Activated naive CD4-positive, alpha-beta T cell treated with anti-CD3 and anti-CD28 coated beads, Interleukin-2, amount 50 U/mL, for 24 hours (primary cell): ENCODE results near the gene SPOCK1.
"Not testable (repeated sequence)": the region's sequence is repeated elsewhere in the genome, so short reads cannot be mapped to it uniquely, and the experiment has no call there.

Experiments used
- H3K27ac Mint-ChIP-seq: one replicate; pipeline ENCODE4 v1.8.0; 2021; ENCODE audit warnings: mild to moderate bottlenecking, mixed read lengths
- H3K27me3 Mint-ChIP-seq: one replicate; pipeline ENCODE4 v1.8.0; 2021; ENCODE audit warnings: mixed read lengths
- H3K36me3 Mint-ChIP-seq: one replicate; pipeline ENCODE4 v1.8.0; 2021; ENCODE audit warnings: mixed read lengths
- H3K4me1 Mint-ChIP-seq: one replicate; pipeline ENCODE4 v1.8.0; 2021; ENCODE audit warnings: mixed read lengths
- H3K4me3 Mint-ChIP-seq: one replicate; pipeline ENCODE4 v1.8.0; 2021; ENCODE audit warnings: mild to moderate bottlenecking, mixed read lengths
- H3K9me3 Mint-ChIP-seq: one replicate; pipeline ENCODE4 v1.8.0; 2021; ENCODE audit warnings: mixed read lengths

SPOCK1 gene

DNA sequence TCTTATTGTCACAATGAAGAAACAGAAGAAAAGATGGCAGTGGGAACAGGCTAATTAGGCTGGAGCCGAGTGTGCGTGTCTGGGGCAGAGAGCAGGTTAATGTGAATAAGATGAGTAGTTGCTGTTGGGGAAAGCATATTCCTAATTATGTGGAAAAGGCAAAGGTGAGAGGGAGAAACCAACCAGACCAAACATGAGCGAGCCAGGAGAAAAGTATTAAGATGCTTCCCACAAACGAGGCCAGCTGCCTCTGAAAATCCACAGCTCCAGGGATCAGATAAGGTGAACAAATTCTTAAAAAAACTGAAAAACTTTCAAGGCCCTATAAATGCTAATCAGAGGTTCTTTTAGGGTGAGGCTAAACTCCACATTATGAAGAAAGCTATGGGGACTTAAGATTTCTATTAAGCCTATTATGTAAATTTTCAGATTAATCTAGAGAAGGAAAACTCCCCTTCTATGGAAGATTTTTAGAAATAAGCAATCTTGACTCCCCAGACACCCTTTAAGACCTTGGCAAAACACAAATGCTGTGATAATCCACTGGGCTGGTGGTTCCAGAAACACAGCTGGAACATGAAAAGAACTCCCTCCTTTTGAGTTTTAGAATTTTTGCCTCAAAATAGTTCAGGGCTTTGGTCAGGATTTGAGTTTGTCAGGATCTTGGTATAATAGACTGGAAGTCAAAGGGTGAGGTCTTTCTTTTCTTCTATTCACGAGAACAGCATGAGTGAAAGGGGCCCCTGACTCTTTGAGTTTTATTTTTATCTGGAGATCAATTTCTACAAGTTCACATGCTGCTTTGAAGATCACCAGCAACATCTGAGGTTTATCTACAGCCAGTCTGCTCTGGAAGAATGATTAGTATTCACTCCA lies 238.1 kb downstream of the SPOCK1 start:
- no peaks in the 10 kb centered on the region for H3K36me3 Mint-ChIP-seq
- no peak overlapping the region for H3K27ac Mint-ChIP-seq
- peaks cover 7% of the 10 kb centered on the region for H3K27me3 Mint-ChIP-seq
- H3K4me3 Mint-ChIP-seq: no peak overlapping the region
- no peaks in the 10 kb centered on the region for H3K4me1 Mint-ChIP-seq
- no peaks in the 10 kb centered on the region for H3K9me3 Mint-ChIP-seq

DNA sequence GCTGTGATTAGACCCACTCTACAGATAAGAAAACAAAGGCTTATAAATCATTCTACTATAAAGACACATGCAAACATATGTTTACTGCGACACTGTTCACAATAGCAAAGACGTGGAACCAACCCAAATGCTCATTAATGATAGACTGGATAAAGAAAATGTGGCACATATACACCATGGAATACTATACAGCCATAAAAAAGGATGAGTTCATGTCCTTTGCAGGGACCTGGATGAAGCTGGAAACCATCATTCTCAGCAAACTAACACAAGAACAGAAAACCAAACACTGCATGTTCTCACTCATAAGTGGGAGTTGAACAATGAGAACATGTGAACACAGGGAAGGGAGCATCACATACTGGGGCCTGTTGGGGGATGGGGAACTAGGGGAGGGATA lies 240.0 kb downstream of the SPOCK1 start:
- not testable (repeated sequence) for H3K27ac Mint-ChIP-seq, H3K36me3 Mint-ChIP-seq

DNA sequence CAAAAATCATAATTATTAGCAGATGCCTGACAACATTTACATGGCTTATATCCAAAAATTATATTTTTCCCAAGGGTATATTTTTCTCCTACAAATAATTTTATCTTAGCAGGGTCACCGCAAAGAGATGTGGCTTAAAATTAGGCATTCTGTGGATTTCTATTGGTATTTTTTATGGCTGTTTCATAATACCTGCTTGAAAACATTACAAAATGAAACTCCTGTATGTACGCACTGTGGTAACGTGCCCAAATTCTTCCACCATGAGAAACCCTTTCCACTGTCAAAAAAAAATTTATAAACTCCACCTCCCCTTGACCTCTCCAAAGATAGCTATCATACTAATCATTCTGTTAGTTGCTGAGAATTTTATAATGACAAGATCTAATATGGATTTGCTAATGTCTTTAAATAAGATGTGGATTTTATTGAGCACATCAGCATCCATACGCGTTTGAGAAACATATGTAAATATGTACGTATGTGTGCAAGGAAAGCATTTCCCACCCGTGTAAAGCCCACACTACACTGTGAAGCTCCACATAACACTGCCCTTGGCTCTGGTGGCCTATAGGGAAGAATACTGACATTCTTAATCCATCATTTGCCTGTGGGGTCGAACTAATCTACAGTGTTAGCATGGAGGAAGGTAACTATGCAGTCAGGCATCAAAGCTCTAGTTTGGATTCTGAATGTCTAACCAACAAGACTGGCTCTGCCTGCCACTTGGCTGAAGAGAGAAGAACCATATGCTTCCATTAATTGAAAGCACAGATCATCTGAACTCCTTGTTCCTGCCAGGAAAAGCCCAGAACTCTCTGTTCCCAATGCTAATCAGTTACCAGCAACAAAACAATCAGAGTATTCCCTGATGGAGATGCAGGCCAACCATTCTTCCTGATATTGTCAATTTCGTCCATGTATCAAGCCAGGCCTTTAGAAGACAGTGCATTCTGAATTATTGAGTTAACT lies 244.7 kb downstream of the SPOCK1 start:
- no peaks in the 10 kb centered on the region for H3K36me3 Mint-ChIP-seq
- H3K9me3 Mint-ChIP-seq: no peaks in the 10 kb centered on the region
- H3K4me3 Mint-ChIP-seq: no peak overlapping the region
- no peaks in the 10 kb centered on the region for H3K4me1 Mint-ChIP-seq
- peaks cover 10% of the 10 kb centered on the region for H3K27me3 Mint-ChIP-seq
- no peak overlapping the region for H3K27ac Mint-ChIP-seq

More for the DNA sequence above, 240.0 kb downstream of the SPOCK1 start:
- not testable (repeated sequence) for H3K9me3 Mint-ChIP-seq, H3K4me1 Mint-ChIP-seq, H3K27me3 Mint-ChIP-seq, H3K4me3 Mint-ChIP-seq

GRCh38 chr5:137252512-137252911 lies 246.6 kb downstream of the SPOCK1 start:
- Mint-ChIP-seq H3K27ac (no peak overlapping the region), H3K36me3 (no peaks in the 10 kb centered on the region), H3K9me3 (no peaks in the 10 kb centered on the region), H3K4me3 (no peak overlapping the region), H3K4me1 (no peaks in the 10 kb centered on the region), H3K27me3 (peaks cover 4% of the 10 kb centered on the region)

DNA sequence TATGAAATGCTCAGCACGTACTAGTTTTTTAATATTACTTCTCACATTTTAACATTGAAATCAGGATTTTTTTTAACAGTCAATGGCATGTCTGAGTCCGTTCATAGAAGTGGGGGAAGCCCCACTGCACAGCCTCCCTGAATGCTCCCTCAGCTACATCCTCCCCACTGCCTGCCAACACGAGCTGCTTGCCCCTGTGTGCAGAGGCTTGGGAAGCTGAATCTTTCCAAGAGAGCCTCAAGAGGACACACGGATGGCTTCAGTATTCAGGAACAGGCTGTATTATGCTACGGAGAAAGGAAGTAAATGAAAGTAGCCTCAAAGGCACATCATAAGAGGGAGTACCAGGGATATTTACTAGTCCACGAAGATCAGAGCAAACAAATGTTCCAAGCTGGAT lies 248.7 kb downstream of the SPOCK1 start:
- Mint-ChIP-seq H3K4me1 (no peaks in the 10 kb centered on the region), H3K27ac (no peak overlapping the region), H3K4me3 (no peak overlapping the region), H3K9me3 (no peaks in the 10 kb centered on the region), H3K27me3 (peaks cover 3% of the 10 kb centered on the region), H3K36me3 (no peaks in the 10 kb centered on the region)

DNA sequence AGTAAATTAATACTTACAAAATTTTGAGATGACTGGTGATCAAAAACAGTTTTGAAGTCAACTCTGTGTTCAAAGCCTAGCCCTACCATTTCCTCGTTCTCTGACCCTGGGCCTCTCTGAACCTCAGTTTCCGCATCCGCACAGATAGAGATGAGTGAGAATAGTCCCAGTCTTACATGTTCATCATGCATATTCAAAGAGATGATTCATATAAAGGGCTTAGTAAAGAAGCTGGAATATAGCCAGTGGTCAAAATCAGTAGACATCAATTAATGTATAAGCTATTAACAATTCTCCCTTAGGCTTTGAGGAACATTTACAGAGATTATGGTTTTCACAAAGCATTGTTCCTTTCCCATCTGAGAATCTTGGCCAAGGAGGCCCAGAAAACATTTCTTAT lies 250.6 kb downstream of the SPOCK1 start:
- Mint-ChIP-seq H3K27ac (no peak overlapping the region), H3K4me3 (no peak overlapping the region), H3K36me3 (no peaks in the 10 kb centered on the region), H3K4me1 (no peaks in the 10 kb centered on the region), H3K9me3 (no peaks in the 10 kb centered on the region), H3K27me3 (peaks cover under 1% of the 10 kb centered on the region)

- Mint-ChIP-seq H3K27me3 (peaks cover 3% of the 10 kb centered on the region), H3K27ac (no peak overlapping the region), H3K4me3 (no peak overlapping the region), H3K9me3 (no peaks in the 10 kb centered on the region), H3K36me3 (no peaks in the 10 kb centered on the region), H3K4me1 (no peaks in the 10 kb centered on the region)
Observed at GRCh38 chr5:137245438-137245837, 253.7 kb downstream of the SPOCK1 start.

DNA sequence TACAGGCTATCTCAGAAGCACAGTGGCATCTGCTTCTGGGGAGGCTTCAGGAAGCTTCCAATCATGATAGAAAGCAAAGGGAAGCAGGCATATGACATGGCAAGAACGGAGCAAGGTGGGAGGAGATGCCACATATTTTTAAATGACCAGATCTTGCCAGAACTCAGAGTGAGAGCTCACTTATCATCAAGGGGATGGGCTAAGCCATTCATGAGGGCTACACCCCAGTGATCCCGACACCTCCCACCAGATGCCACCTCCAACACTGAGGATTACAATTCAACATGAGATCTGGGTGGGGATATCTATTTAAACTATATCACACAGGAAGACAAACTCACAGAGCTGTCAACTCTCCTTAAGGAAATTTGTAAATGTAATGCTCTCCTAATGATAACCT lies 258.8 kb downstream of the SPOCK1 start:
- H3K36me3 Mint-ChIP-seq: no peaks in the 10 kb centered on the region
- no peak overlapping the region for H3K4me3 Mint-ChIP-seq
- H3K27me3 Mint-ChIP-seq: peaks cover 7% of the 10 kb centered on the region
- H3K9me3 Mint-ChIP-seq: no peaks in the 10 kb centered on the region
- H3K27ac Mint-ChIP-seq: no peak overlapping the region
- no peaks in the 10 kb centered on the region for H3K4me1 Mint-ChIP-seq

DNA sequence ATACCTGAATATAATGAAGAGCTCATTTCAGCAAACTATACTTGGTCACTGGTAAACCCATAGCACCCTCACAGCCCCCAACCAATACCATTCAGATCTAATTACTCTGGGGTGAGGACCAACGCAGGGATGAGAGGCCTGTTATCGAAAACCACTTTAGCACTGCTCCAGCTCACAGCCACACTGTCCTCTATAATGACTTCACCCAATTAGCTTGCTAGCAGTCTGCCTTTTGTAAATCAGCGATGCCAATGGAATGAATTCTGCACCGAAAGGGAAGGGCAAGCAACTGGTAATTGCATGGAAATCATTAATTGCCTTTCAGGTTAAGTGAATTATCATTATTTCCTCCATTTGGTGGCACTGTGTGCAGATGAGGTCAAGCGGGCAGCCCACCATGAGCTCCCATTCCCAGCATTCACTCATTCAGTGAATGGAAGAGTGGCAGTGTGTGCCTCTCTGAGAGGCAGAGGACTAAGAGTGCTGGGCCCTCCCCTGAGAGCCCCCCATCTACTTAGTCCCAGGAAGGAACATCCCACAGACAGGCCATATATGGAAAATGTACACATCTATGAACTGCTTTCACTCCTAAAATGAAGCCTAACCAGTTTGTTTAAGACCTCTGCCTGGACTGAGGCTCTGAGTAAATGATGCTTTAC lies 262.1 kb downstream of the SPOCK1 start:
- Mint-ChIP-seq H3K9me3 (no peaks in the 10 kb centered on the region), H3K27ac (no peak overlapping the region), H3K4me3 (no peak overlapping the region), H3K4me1 (no peaks in the 10 kb centered on the region), H3K36me3 (no peaks in the 10 kb centered on the region), H3K27me3 (peaks cover 8% of the 10 kb centered on the region)

DNA sequence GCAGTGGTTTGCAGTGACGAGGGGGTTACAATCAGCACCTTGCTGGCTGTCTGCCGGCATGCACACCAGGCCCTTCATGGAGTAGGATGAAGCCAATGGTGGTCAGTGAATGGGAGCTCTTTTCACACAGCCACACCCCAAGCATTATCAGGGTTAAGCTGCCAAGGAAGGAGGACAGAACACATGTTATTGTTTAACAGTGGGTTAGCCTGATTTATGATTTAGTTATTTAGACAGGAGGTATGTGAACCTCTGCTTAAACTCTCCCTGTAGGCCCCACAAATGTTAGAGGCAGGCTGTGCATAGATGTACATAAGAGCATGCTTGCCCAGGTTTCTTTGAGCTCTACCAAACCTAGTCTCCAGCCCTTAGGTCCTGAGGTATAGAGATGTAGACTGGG lies 262.9 kb downstream of the SPOCK1 start:
- Mint-ChIP-seq H3K27me3 (peaks cover 8% of the 10 kb centered on the region), H3K4me1 (no peaks in the 10 kb centered on the region), H3K9me3 (no peaks in the 10 kb centered on the region), H3K27ac (no peak overlapping the region), H3K4me3 (no peak overlapping the region), H3K36me3 (no peaks in the 10 kb centered on the region)

DNA sequence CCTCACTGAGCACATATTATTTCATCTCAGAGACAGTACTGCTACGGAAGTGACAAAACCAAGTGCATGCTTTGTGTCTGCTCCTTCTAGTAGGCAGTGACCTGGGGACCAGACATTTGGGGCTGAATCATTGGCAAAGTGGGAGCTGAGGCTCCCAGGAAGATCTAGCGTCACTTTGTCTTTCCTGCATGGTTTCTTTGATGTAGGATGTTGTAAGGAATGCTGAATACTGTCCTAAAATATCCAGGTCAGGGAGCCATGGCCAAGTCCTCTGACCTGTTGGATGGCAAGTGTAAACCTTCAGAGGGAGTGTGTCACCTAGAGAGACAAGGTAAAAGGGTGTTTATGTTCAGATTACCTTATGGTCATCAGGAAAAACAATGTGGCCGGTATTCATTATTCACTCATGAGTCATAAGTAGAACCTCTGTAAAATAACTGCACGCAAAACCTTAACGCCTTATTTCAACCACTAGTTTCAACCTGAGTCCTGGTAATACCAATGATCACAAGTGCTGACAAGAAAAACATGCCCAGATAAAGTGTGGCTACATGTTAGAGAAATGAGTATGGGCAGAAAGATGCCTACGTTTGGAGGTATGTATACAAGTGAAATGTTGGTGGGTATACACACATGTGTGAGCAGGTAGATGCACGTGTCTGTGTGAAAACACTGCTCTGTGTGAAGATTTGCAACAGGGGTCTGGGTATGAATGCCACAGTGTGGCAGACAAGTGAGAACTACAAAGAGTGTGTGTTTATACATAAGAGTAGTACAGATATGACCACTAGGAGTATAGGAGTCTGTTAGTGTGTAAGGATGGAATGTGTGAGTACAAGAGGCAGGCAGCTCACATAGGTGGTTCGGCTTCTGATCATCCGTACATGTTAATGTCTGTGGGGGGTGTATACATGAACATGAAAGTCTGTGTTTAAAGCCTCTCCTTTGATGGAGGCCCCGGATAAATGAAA lies 263.9 kb downstream of the SPOCK1 start:
- no peak overlapping the region for H3K27ac Mint-ChIP-seq
- H3K27me3 Mint-ChIP-seq: peaks cover 8% of the 10 kb centered on the region
- H3K4me3 Mint-ChIP-seq: no peak overlapping the region
- no peaks in the 10 kb centered on the region for H3K36me3 Mint-ChIP-seq
- H3K9me3 Mint-ChIP-seq: no peaks in the 10 kb centered on the region
- H3K4me1 Mint-ChIP-seq: no peaks in the 10 kb centered on the region

- H3K36me3 Mint-ChIP-seq: no peaks in the 10 kb centered on the region
- H3K4me3 Mint-ChIP-seq: no peak overlapping the region
- no peaks in the 10 kb centered on the region for H3K4me1 Mint-ChIP-seq
- H3K27me3 Mint-ChIP-seq: peaks cover 8% of the 10 kb centered on the region
- H3K27ac Mint-ChIP-seq: no peak overlapping the region
- H3K9me3 Mint-ChIP-seq: no peaks in the 10 kb centered on the region
Observed at GRCh38 chr5:137233726-137234125, 265.4 kb downstream of the SPOCK1 start.

DNA sequence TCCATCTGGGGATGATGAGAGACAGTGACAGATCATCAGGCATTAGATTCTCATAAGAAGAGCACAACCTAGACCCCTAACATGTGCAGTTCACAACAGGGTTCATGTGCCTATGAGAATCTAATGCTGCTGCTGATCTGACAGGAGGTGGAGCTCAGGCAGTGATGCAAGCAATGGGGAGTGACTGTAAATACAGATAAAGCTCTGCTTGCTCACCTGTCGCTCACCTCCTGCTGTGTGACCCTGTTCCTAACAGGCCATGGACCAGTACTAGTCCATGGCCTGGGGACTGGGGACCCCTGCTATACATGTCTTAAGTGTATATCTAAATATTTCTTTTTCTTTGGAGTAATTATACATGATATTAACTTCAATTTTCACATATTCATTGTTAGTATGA lies 265.8 kb downstream of the SPOCK1 start:
- H3K4me3 Mint-ChIP-seq, H3K27ac Mint-ChIP-seq, H3K9me3 Mint-ChIP-seq, H3K27me3 Mint-ChIP-seq, H3K36me3 Mint-ChIP-seq, H3K4me1 Mint-ChIP-seq: not testable (repeated sequence)

GRCh38 chr5:137231540-137231939 lies 267.6 kb downstream of the SPOCK1 start:
- Mint-ChIP-seq H3K27me3 (peaks cover 4% of the 10 kb centered on the region), H3K4me1 (no peaks in the 10 kb centered on the region), H3K9me3 (no peaks in the 10 kb centered on the region), H3K4me3 (no peak overlapping the region), H3K27ac (no peak overlapping the region), H3K36me3 (no peaks in the 10 kb centered on the region)

DNA sequence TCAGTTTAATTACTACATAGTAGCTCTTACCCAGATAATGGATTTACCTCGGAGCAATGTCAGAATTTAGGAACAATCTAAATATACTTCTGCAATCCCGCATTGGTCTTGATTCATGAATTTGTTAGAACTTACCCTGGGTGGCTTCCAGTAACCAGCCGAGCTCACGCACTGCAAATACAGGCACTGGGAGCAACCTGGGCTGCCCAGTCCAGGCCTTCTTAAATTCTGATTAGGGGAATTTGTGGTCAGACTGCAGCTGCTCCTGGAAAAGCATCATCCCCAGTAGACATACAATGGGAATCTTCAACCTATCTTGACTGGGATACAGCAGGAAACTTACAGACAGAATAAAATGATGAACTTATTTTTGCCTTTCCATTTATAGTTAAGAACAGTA lies 270.3 kb downstream of the SPOCK1 start:
- Mint-ChIP-seq H3K27ac (no peak overlapping the region), H3K36me3 (no peaks in the 10 kb centered on the region), H3K4me3 (no peak overlapping the region), H3K27me3 (no peaks in the 10 kb centered on the region), H3K9me3 (no peaks in the 10 kb centered on the region), H3K4me1 (no peaks in the 10 kb centered on the region)
